ENCODE results near the gene STK16. TPM values are rescaled to one million over a fixed set of nuclear protein-coding genes. Genes with fewer than 3 reads are reported as not detected.

STK16 gene
- total and polyA plus RNA-seq, 2 of the 13 experiments (the other 11 are each of a cell fraction or from before 2014, with no cell fraction given) = 28.0 to 50.9 TPM

DNA sequence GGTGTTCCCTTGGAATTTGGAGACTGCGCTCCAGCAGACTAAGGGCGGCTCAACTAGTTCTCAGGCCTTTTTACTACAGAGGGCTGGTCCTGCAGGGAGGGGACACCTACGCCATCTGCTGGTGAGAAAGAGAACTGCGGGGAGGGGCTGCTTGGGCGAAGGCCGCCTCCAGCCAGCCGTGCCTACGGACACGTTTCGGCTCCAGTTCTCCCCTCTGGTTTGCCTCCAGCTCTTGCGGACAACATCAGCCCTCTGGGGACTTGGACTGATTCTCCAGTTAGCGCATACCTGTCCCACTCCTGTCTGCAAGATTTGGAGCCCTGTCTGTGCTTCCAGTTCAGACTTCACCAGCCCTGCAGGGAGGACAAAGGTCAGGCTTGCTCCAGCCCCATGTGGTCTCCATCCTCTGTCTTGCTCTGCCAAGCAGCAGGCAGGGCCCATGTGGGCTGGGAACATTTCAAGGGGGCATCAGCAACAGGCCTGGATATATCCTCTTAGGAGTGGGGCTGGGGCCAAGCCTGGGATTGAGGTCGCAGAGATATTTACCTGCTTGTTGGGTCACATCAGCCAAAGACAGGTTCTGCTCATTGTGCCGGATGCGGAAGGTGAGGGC, 53.6 kb downstream of the STK16 start (continued):
- TF ChIP-seq PRDM15 (CRISPR knock-in tag; IDR thresholded peaks at IDR 0.05) (peak; percentile 65; the same call in 1 of the 2 replicates), ZNF879 (CRISPR knock-in tag; IDR thresholded peaks at IDR 0.05) (no peak), HMGXB4 (CRISPR knock-in tag; IDR thresholded peaks at IDR 0.05; ENCODE audit: borderline replicate concordance in 1 of 2, low read depth in 1 of 2) (peak; percentile 76 to 86; a peak in 3 of 4 replicates), ZNF441 (CRISPR knock-in tag; IDR thresholded peaks at IDR 0.05; ENCODE audit: borderline replicate concordance) (peak; percentile 41; the same call in 1 of the 2 replicates), SIN3A (IDR thresholded peaks at IDR 0.05; ENCODE audit: borderline replicate concordance, low read depth, low read length) (no peak), PCBP2 (optimal IDR thresholded peaks at IDR 0.05; ENCODE audit: low read depth, low read length, poor library complexity, severe bottlenecking) (no peak), ZNF468 (CRISPR knock-in tag; IDR thresholded peaks at IDR 0.05) (no peak), PPARG (CRISPR knock-in tag; conservative IDR thresholded peaks at IDR 0.05) (0 out of 2 replicates have a peak, but pooled peaks have one; percentile 41), EP300 (IDR thresholded peaks at IDR 0.05; ENCODE audit: low read depth in 2 of 2, low read length in 2 of 2) (no peak), EP300 (CRISPR knock-in tag; IDR thresholded peaks at IDR 0.05; ENCODE audit: borderline replicate concordance) (no peak), ZNF431 (CRISPR knock-in tag; IDR thresholded peaks at IDR 0.05; ENCODE audit: borderline replicate concordance, low read depth) (0 out of 2 replicates have a peak, but pooled peaks have one; percentile 18), HMGA1 (CRISPR knock-in tag; conservative IDR thresholded peaks at IDR 0.05) (no peak), MTF2 (CRISPR knock-in tag; IDR thresholded peaks at IDR 0.05; ENCODE audit: borderline replicate concordance) (peak; percentile 78; the same call in 1 of the 2 replicates), TEAD2 (CRISPR knock-in tag; IDR thresholded peaks at IDR 0.05) (no peak), NFRKB (IDR thresholded peaks at IDR 0.05) (no peak), GTF3A (CRISPR knock-in tag; conservative IDR thresholded peaks at IDR 0.05) (0 out of 2 replicates have a peak, but pooled peaks have one; percentile 38), POLR2AphosphoS5 (IDR thresholded peaks at IDR 0.05; ENCODE audit: low read depth, low read length) (no peak), U2AF2 (IDR thresholded peaks at IDR 0.05; ENCODE audit: low read depth, low read length) (no peak)
- TF ChIP-seq, protein P1, sequence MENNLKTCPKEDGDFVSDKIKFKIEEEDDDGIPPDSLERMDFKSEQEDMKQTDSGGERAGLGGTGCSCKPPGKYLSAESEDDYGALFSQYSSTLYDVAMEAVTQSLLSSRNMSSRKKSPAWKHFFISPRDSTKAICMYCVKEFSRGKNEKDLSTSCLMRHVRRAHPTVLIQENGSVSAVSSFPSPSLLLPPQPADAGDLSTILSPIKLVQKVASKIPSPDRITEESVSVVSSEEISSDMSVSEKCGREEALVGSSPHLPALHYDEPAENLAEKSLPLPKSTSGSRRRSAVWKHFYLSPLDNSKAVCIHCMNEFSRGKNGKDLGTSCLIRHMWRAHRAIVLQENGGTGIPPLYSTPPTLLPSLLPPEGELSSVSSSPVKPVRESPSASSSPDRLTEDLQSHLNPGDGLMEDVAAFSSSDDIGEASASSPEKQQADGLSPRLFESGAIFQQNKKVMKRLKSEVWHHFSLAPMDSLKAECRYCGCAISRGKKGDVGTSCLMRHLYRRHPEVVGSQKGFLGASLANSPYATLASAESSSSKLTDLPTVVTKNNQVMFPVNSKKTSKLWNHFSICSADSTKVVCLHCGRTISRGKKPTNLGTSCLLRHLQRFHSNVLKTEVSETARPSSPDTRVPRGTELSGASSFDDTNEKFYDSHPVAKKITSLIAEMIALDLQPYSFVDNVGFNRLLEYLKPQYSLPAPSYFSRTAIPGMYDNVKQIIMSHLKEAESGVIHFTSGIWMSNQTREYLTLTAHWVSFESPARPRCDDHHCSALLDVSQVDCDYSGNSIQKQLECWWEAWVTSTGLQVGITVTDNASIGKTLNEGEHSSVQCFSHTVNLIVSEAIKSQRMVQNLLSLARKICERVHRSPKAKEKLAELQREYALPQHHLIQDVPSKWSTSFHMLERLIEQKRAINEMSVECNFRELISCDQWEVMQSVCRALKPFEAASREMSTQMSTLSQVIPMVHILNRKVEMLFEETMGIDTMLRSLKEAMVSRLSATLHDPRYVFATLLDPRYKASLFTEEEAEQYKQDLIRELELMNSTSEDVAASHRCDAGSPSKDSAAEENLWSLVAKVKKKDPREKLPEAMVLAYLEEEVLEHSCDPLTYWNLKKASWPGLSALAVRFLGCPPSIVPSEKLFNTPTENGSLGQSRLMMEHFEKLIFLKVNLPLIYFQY (CRISPR knock-in tag; IDR thresholded peaks at IDR 0.05; ENCODE audit: borderline replicate concordance) = no peak
